HepG2 (cell line): ENCODE measurements around the gene PRKCE. TPM values are rescaled to one million over a fixed set of nuclear protein-coding genes. Genes with fewer than 3 reads are reported as not detected.
"Not testable (repeated sequence)": the region's sequence is repeated elsewhere in the genome, so short reads cannot be mapped to it uniquely, and the experiment has no call there.

Source experiments
- ATAC-seq: fragments of 200-7000 bp; cut with Tn5 transposase; 3 replicates; pipeline ENCODE4 v1.9.1; 2020; ENCODE audit warnings: mild to moderate bottlenecking, moderate library complexity
- BruUV-seq: library from RNA; stranded (reverse); fragments of 400-500 nt; replicated peaks from 2 replicates; lab custom pipeline; 2021; lab: Mats Ljungman, UMichigan
- CTCF ChIA-PET: fragments of 300-600 bp; formaldehyde crosslinking; extraction: SDS; loops from one replicate; lab custom pipeline; 2021; ENCODE audit warnings: low total read pairs, inconsistent platforms, low intra/inter-chr PET ratio; lab: Yijun Ruan, JAX
- POLR2A ChIA-PET: fragments of 350-600 bp; sonication (Branson Sonifier 250); formaldehyde crosslinking; loops from one replicate; lab custom pipeline; 2020; ENCODE audit warnings: antibody characterized with exemption, inconsistent platforms; lab: Yijun Ruan, JAX
- DNase-seq: peaks from one replicate; pipeline ENCODE4 v3.0.0-alpha.2; 2015; ENCODE audit warnings: low spot score
- FAIRE-seq: peaks from 3 replicates; lab custom pipeline; 2011; peaks lifted over from hg19 to GRCh38; lab: Jason Lieb, UNC
- H2AFZ ChIP-seq: one replicate; pipeline ENCODE4 v1.6.1; 2011; ENCODE audit warnings: low read length, inconsistent platforms
- H3K27ac ChIP-seq: fragments of 300-600 bp; 3 replicates; pipeline ENCODE4 v1.8.0; 2011; ENCODE audit warnings: mixed run types, mild to moderate bottlenecking, mixed read lengths, low read length, inconsistent platforms; ENCODE audit not compliant: insufficient read depth; ENCODE audit errors: extremely low read length
- H3K27me3 ChIP-seq, 2 experiments: fragments of 200-600 bp in 1 of 2; 2 replicates in 1 of 2; 3 replicates in 1 of 2; pipeline versions ENCODE4 v1.6.0 to v1.8.0; 2011; ENCODE audit warnings: low read length in 2 of 2, mild to moderate bottlenecking in 2 of 2, moderate library complexity in 2 of 2, inconsistent platforms in 1 of 2; ENCODE audit not compliant: insufficient read depth in 2 of 2, control insufficient read depth in 1 of 2
- H3K36me3 ChIP-seq, 2 experiments: fragments of 200-600 bp in 1 of 2; replicated peaks in 1 of 2; 2 replicates in 1 of 2; 3 replicates in 1 of 2; pipeline versions ENCODE4 v1.5.1 to v1.8.0; 2011; ENCODE audit warnings: low read length in 2 of 2, inconsistent platforms in 1 of 2; ENCODE audit not compliant: insufficient read depth in 2 of 2, control insufficient read depth in 1 of 2
- H3K4me1 ChIP-seq: 2 replicates; pipeline ENCODE4 v1.5.1; 2012; ENCODE audit warnings: low read length, inconsistent platforms; ENCODE audit not compliant: insufficient read depth
- H3K4me2 ChIP-seq: 2 replicates; pipeline ENCODE4 v1.6.0; 2011; ENCODE audit warnings: low read depth, low read length, inconsistent platforms
- H3K4me3 ChIP-seq, 3 experiments: fragments of 200-600 bp in 1 of 3; sonication (generic), shearing (Covaris generic) in 1 of 3; replicated peaks in 1 of 3; 2 replicates each; pipeline ENCODE4 v1.5.1; 2011 to 2016; ENCODE audit warnings: low read length in 3 of 3, inconsistent platforms in 2 of 3, low read depth in 2 of 3, mild to moderate bottlenecking in 2 of 3, control low read depth in 1 of 3, mixed read lengths in 1 of 3; ENCODE audit not compliant: insufficient read depth in 1 of 3
- H3K79me2 ChIP-seq: one replicate; pipeline ENCODE4 v1.6.1; 2011; ENCODE audit warnings: low read length, inconsistent platforms; ENCODE audit not compliant: insufficient read depth
- H3K9ac ChIP-seq: 2 replicates; pipeline ENCODE4 v1.6.0; 2011; ENCODE audit warnings: mild to moderate bottlenecking, low read depth, low read length, inconsistent platforms; ENCODE audit not compliant: insufficient read depth
- H3K9me3 ChIP-seq: 2 replicates; pipeline ENCODE4 v1.5.1; 2012; ENCODE audit warnings: mild to moderate bottlenecking, low read length
- H4K20me1 ChIP-seq: 2 replicates; pipeline ENCODE4 v1.6.0; 2011; ENCODE audit warnings: inconsistent platforms, mild to moderate bottlenecking, low read length, moderate library complexity; ENCODE audit not compliant: insufficient read depth
- YY1 ChIP-seq: IDR thresholded peaks from 2 replicates; pipeline ENCODE4 v1.6.1; 2011; ENCODE audit warnings: low read length, low read depth, moderate library complexity, mild to moderate bottlenecking; ENCODE audit not compliant: insufficient read depth, insufficient replicate concordance
- ZBTB8A ChIP-seq: sonication (generic); formaldehyde crosslinking; IDR thresholded peaks from 2 replicates; pipeline ENCODE4 v1.4.0; 2020; ENCODE audit warnings: mild to moderate bottlenecking, low read depth, missing genetic modification reagents, borderline replicate concordance
- WGBS: methylation state at CpG from one replicate; pipeline ENCODE4 v1.1.6; 2017; ENCODE audit warnings: low lambda C conversion rate; 5-methylcytosine and 5-hydroxymethylcytosine counted together
- in situ Hi-C: cut with HindIII; loops from 2 replicates; pipeline ENCODE4 v1.10.0; 2017; ENCODE audit warnings: low pct_unique_long_range_greater_than_20kb; ENCODE audit not compliant: extremely low pct_ligation_motif_present
- intact Hi-C: fragments of 100-400 bp; cut with micrococcal nuclease; formaldehyde crosslinking; loops from one replicate; pipeline ENCODE4 v1.10.0; 2022; ENCODE audit not compliant: unreplicated experiment
- polyA plus RNA-seq, 8 experiments: library from polyadenylated mRNA; depleted of rRNA in 3 of 8; stranded (reverse) in 7 of 8; unstranded in 1 of 8; fragments of >200 nt; fragmentation: Illumina TruSeq in 4 of 8; extraction: Trizol in 4 of 8; gene quantifications; 2 replicates each; pipeline versions ENCODE4 v1.2.1 to v1.2.3, GENCODE V29; 2011 to 2016; ENCODE audit warnings: low read depth in 4 of 8, missing spikeins in 1 of 8, mixed read lengths in 1 of 8; ENCODE audit not compliant: insufficient read depth in 1 of 8
- total RNA-seq, 5 experiments: library from RNA; depleted of rRNA; stranded (reverse); fragments of >200 nt; fragmentation: Illumina TruSeq; extraction: Trizol; gene quantifications; 2 replicates each; pipeline ENCODE4 v1.2.3, GENCODE V29; 2016; ENCODE audit warnings: low read depth in 1 of 5
- TF ChIP-seq, protein P1 (sequence below): IDR thresholded peaks from 2 replicates; pipeline ENCODE4 v1.6.1; 2012; ENCODE audit warnings: low read length, improper control_type of control experiment
- TF ChIP-seq, protein P2 (sequence below): fragments of 450-650 bp; IDR thresholded peaks from 2 replicates; pipeline ENCODE4 v1.6.1; 2017; ENCODE audit warnings: mild to moderate bottlenecking
- TF ChIP-seq, protein P3 (sequence below): sonication (generic); formaldehyde crosslinking; IDR thresholded peaks from 2 replicates; pipeline ENCODE4 v1.5.0; 2020; ENCODE audit warnings: missing genetic modification reagents

Gene PRKCE
- total and polyA plus RNA-seq, 2 of the 13 experiments (the other 11 are each of a cell fraction or from before 2014, with no cell fraction given), result 1.0 to 3.9 TPM

DNA sequence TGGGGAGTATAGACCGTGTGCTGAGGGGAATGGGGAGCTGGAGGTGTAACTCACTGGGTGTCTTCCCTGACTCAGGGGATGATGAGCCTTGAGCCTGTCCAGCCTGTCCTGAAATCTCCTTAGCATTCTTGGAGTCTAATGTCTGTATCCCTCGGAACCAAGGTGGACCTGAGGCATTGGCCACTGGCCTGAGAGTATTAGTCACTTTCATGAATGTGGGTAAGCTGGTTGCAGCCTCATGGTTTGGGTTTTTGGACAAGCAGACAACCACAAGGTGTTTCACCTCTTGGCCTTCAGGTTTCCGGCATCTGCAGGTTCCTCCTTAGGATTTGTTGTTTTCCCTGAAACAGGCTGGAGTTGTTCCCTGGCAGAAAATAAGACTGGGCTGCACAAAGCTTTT, 63.2 kb downstream of the PRKCE start (continued):
- TF ChIP-seq, protein P1, sequence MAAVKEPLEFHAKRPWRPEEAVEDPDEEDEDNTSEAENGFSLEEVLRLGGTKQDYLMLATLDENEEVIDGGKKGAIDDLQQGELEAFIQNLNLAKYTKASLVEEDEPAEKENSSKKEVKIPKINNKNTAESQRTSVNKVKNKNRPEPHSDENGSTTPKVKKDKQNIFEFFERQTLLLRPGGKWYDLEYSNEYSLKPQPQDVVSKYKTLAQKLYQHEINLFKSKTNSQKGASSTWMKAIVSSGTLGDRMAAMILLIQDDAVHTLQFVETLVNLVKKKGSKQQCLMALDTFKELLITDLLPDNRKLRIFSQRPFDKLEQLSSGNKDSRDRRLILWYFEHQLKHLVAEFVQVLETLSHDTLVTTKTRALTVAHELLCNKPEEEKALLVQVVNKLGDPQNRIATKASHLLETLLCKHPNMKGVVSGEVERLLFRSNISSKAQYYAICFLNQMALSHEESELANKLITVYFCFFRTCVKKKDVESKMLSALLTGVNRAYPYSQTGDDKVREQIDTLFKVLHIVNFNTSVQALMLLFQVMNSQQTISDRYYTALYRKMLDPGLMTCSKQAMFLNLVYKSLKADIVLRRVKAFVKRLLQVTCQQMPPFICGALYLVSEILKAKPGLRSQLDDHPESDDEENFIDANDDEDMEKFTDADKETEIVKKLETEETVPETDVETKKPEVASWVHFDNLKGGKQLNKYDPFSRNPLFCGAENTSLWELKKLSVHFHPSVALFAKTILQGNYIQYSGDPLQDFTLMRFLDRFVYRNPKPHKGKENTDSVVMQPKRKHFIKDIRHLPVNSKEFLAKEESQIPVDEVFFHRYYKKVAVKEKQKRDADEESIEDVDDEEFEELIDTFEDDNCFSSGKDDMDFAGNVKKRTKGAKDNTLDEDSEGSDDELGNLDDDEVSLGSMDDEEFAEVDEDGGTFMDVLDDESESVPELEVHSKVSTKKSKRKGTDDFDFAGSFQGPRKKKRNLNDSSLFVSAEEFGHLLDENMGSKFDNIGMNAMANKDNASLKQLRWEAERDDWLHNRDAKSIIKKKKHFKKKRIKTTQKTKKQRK, result no peak
- TF ChIP-seq, all 625 proteins: peak for 0

DNA sequence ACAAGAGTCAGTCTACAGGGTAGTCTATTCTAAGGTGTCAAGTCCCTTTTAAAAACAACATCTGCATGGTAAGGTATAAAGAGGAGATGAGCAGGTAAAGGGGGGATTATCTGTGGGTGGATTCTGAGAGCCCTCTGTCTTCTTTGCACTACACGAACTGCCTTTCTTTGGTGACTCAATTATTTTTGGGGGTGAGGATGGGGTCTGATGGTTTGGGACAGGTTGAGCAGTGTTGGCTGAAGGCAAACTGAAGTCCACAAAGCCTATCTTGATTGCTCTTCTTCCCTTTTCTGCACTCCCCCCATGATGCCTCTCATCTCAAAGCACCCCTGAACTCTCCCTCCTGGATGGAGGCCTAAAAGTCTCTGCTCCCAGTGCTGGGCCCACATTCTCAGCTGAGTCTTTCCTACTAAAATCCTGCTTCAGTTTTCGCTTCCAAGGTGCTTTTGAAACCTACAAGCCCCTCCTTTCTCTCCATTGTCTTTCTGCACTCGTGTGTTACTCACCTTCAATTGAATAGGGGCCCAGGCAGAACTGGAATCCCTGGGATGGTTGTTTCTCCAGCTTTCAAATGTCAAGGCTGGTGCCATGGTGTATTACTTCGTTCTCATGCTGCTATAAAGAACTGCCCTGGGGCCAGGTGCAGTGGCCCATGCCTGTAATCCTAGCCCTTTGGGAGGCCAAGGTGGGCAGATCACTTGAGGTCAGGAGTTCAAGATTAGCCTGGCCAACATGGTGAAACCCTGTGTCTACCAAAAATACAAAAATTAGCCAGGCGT, 64.3 kb downstream of the PRKCE start:
- no peaks in the 10 kb centered on the region for H3K36me3 ChIP-seq
- no TSS peak for BruUV-seq
- DNase-seq (no peak), FAIRE-seq (no peak), ATAC-seq (no peak)
- no peak overlapping the region for H3K4me3 ChIP-seq
- H3K9me3 ChIP-seq, result no peaks in the 10 kb centered on the region
- no peaks in the 10 kb centered on the region for H3K79me2 ChIP-seq
- H3K27ac ChIP-seq, result no peak overlapping the region
- no peaks in the 10 kb centered on the region for H3K4me1 ChIP-seq
- no peaks in the 10 kb centered on the region for H3K27me3 ChIP-seq
- CTCF ChIA-PET, result no interaction called here
- TF ChIP-seq YY1 (no peak), ZBTB8A (CRISPR knock-in tag) (no peak)
- TF ChIP-seq, protein P2, sequence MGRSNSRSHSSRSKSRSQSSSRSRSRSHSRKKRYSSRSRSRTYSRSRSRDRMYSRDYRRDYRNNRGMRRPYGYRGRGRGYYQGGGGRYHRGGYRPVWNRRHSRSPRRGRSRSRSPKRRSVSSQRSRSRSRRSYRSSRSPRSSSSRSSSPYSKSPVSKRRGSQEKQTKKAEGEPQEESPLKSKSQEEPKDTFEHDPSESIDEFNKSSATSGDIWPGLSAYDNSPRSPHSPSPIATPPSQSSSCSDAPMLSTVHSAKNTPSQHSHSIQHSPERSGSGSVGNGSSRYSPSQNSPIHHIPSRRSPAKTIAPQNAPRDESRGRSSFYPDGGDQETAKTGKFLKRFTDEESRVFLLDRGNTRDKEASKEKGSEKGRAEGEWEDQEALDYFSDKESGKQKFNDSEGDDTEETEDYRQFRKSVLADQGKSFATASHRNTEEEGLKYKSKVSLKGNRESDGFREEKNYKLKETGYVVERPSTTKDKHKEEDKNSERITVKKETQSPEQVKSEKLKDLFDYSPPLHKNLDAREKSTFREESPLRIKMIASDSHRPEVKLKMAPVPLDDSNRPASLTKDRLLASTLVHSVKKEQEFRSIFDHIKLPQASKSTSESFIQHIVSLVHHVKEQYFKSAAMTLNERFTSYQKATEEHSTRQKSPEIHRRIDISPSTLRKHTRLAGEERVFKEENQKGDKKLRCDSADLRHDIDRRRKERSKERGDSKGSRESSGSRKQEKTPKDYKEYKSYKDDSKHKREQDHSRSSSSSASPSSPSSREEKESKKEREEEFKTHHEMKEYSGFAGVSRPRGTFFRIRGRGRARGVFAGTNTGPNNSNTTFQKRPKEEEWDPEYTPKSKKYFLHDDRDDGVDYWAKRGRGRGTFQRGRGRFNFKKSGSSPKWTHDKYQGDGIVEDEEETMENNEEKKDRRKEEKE, result no peak
- TF ChIP-seq, protein P3, sequence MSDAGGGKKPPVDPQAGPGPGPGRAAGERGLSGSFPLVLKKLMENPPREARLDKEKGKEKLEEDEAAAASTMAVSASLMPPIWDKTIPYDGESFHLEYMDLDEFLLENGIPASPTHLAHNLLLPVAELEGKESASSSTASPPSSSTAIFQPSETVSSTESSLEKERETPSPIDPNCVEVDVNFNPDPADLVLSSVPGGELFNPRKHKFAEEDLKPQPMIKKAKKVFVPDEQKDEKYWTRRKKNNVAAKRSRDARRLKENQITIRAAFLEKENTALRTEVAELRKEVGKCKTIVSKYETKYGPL, result no peak
- in situ Hi-C loops, result no loop called here
- H3K4me2 ChIP-seq, result no peak overlapping the region
- POLR2A ChIA-PET, result no interaction called here
- 27% methylated on average over 5 of the region's 5 CpGs for WGBS
- H2AFZ ChIP-seq, result no peak overlapping the region
- intact Hi-C loops, result no loop called here
- no peaks in the 10 kb centered on the region for H4K20me1 ChIP-seq
- no peak overlapping the region for H3K9ac ChIP-seq

DNA sequence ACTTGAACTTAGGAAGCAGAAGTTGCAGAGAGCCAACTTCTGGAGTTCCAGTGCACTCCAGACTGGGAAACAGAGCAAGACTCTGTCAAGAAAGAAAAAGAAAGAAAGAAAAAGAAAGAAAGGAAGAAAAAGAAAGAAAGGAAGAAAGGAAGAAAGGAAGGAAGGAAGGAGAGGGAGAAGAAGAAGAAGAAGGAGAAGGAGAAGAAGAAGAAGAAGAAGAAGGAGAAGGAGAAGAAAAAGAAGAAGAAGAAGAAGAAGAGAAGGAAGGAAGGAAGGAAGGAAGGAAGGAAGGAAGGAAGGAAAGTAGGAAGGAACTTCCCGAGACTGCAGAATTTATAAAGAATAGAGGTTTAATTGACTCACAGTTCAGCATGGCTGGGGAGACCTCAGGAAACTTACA, 65.0 kb downstream of the PRKCE start:
- H3K27ac ChIP-seq, H3K4me3 ChIP-seq, CTCF ChIA-PET, ATAC-seq, H3K36me3 ChIP-seq, H3K9ac ChIP-seq, FAIRE-seq, H2AFZ ChIP-seq, in situ Hi-C loops, H3K27me3 ChIP-seq, H3K9me3 ChIP-seq, H3K4me1 ChIP-seq, BruUV-seq, intact Hi-C loops, DNase-seq, H3K79me2 ChIP-seq, H4K20me1 ChIP-seq, POLR2A ChIA-PET, H3K4me2 ChIP-seq: not testable (repeated sequence)
- 4% methylated on average over 1 of the region's 1 CpG for WGBS
